HG03064 (cell line): ENCODE measurements around the gene MAP3K10.
"Not testable (repeated sequence)": the region's sequence is repeated elsewhere in the genome, so short reads cannot be mapped to it uniquely, and the experiment has no call there.

ENCODE experiments used
- ATAC-seq: cut with Tn5 transposase; IDR thresholded peaks from one replicate; pipeline ENCODE4 v1.9.1; 2021; ENCODE audit warnings: low read depth; ENCODE audit not compliant: unreplicated experiment

MAP3K10 gene

GRCh38 chr19:40170303-40170989 lies 20.8 kb upstream of the MAP3K10 start:
- not testable (repeated sequence) for ATAC-seq

GRCh38 chr19:40171293-40171692 lies 19.9 kb upstream of the MAP3K10 start:
- not testable (repeated sequence) for ATAC-seq

- no peak for ATAC-seq
These were observed 17.1 kb upstream of the MAP3K10 start for GRCh38 chr19:40174092-40174491.

- ATAC-seq: no peak
These were observed 15.4 kb upstream of the MAP3K10 start for GRCh38 chr19:40175820-40176219.

GRCh38 chr19:40177286-40178070 lies 13.7 kb upstream of the MAP3K10 start:
- ATAC-seq: no peak

GRCh38 chr19:40178756-40179155 lies 12.5 kb upstream of the MAP3K10 start:
- no peak for ATAC-seq

- no peak for ATAC-seq
These were observed 7.0 kb upstream of the MAP3K10 start for GRCh38 chr19:40184273-40184672.

- ATAC-seq: no peak
These were observed 815 bp downstream of the MAP3K10 start for GRCh38 chr19:40191836-40192646.

- ATAC-seq: no peak
These were observed 1.7 kb downstream of the MAP3K10 start for GRCh38 chr19:40192758-40193586.

GRCh38 chr19:40193587-40193849 lies 2.3 kb downstream of the MAP3K10 start:
- ATAC-seq: no peak

GRCh38 chr19:40198272-40198990 lies 7.2 kb downstream of the MAP3K10 start:
- ATAC-seq: no peak

- no peak for ATAC-seq
These were observed 9.3 kb downstream of the MAP3K10 start for GRCh38 chr19:40200341-40201099.

GRCh38 chr19:40204381-40204780 lies 13.2 kb downstream of the MAP3K10 start:
- ATAC-seq: no peak

- no peak for ATAC-seq
These were observed 14.5 kb downstream of the MAP3K10 start for GRCh38 chr19:40205760-40206159.

GRCh38 chr19:40208602-40209001 lies 17.4 kb downstream of the MAP3K10 start:
- no peak for ATAC-seq

GRCh38 chr19:40210889-40211288 lies 19.7 kb downstream of the MAP3K10 start:
- no peak for ATAC-seq

GRCh38 chr19:40213251-40213829 lies 22.1 kb downstream of the MAP3K10 start:
- no peak for ATAC-seq

- ATAC-seq: no peak
These were observed 22.8 kb downstream of the MAP3K10 start for GRCh38 chr19:40213882-40214570.
